SU-DHL-6 (cell line): ENCODE data around the gene HOXC5.

Source experiments
- H2AFZ ChIP-seq: fragments of 200-600 bp; sonication (generic); 2 replicates; pipeline ENCODE4 v1.6.1; 2014; ENCODE audit warnings: low read depth, mild to moderate bottlenecking, moderate library complexity, mixed read lengths, antibody characterized with exemption, low read length; ENCODE audit not compliant: severe bottlenecking
- H3F3A ChIP-seq: fragments of 200-600 bp; shearing (Covaris generic); 2 replicates; pipeline ENCODE4 v1.6.0; 2016; ENCODE audit warnings: antibody characterized with exemption, mild to moderate bottlenecking; ENCODE audit not compliant: insufficient read depth
- H3K27ac ChIP-seq: fragments of 200-600 bp; sonication (generic); 2 replicates; pipeline ENCODE4 v1.5.1; 2016; ENCODE audit warnings: low read depth, mild to moderate bottlenecking, low read length, moderate library complexity, mixed read lengths
- H3K27me3 ChIP-seq: fragments of 200-600 bp; sonication (generic), shearing (Covaris generic); 2 replicates; pipeline ENCODE4 v1.6.0; 2014; ENCODE audit warnings: mild to moderate bottlenecking, low read length
- H3K36me3 ChIP-seq: fragments of 200-600 bp; sonication (generic); 2 replicates; pipeline ENCODE4 v1.6.1; 2014; ENCODE audit warnings: mild to moderate bottlenecking, low read length, mixed read lengths
- H3K4me2 ChIP-seq: fragments of 300-600, 200-600 bp; shearing (Covaris generic), sonication (generic); 2 replicates; pipeline ENCODE4 v1.6.0; 2014; ENCODE audit warnings: low read length, low read depth, mild to moderate bottlenecking; ENCODE audit not compliant: poor library complexity, severe bottlenecking
- H3K4me3 ChIP-seq: fragments of 200-600 bp; sonication (generic); 2 replicates; pipeline ENCODE4 v1.5.1; 2014; ENCODE audit warnings: antibody characterized with exemption, low read length, mild to moderate bottlenecking, mixed read lengths; ENCODE audit not compliant: insufficient read depth, poor library complexity, severe bottlenecking
- H3K79me2 ChIP-seq: fragments of 200-600 bp; sonication (generic); 2 replicates; pipeline ENCODE4 v1.6.1; 2014; ENCODE audit warnings: mild to moderate bottlenecking, low read length, moderate library complexity; ENCODE audit not compliant: insufficient read depth
- H3K9ac ChIP-seq: fragments of 200-600 bp; sonication (generic); 2 replicates; pipeline ENCODE4 v1.7.0; 2014; ENCODE audit warnings: mild to moderate bottlenecking, low read length
- H3K9me2 ChIP-seq: fragments of 200-600 bp; sonication (generic); replicated peaks from 2 replicates; pipeline ENCODE4 v1.6.1; 2014; ENCODE audit warnings: low read length; ENCODE audit not compliant: insufficient read depth
- H3K9me3 ChIP-seq: fragments of 200-600 bp; sonication (generic); 2 replicates; pipeline ENCODE4 v1.6.1; 2014; ENCODE audit warnings: low read length, mixed read lengths; ENCODE audit not compliant: insufficient read depth
- H4K20me1 ChIP-seq: fragments of 200-600 bp; sonication (generic); 2 replicates; pipeline ENCODE4 v1.6.1; 2014; ENCODE audit warnings: low read depth, mild to moderate bottlenecking, antibody characterized with exemption, low read length, moderate library complexity, mixed read lengths
- EZH2phosphoT487 ChIP-seq: fragments of 200-600 bp; sonication (generic), shearing (Covaris generic); conservative IDR thresholded peaks from 2 replicates; pipeline ENCODE4 v1.6.1; 2018; ENCODE audit warnings: mild to moderate bottlenecking, antibody characterized with exemption, low read length, moderate library complexity, mixed read lengths
- TF ChIP-seq, protein P1 (sequence below): fragments of 200-600 bp; sonication (generic); IDR thresholded peaks from one replicate; pipeline ENCODE4 v1.5.1; 2017; ENCODE audit warnings: antibody characterized with exemption, mild to moderate bottlenecking, low read length, moderate library complexity; ENCODE audit not compliant: insufficient read depth, poor library complexity, severe bottlenecking

Gene HOXC5

DNA sequence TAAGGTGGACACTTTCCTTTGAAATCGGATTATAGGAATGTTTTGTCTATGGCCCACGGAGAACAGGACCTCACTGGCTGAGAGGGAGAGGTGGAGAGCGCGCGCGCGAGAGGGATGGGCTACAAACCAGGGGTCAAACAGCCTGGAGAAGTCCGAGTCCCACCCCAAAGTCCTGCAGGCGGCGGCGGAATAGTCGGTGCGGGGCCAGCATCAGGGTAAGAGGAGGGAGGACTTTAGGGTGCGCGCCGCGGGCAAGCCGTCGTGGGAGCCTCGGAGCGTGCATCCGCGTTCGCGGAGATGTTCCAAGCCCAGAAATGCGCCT lies 27.4 kb upstream of the HOXC5 start:
- no peak overlapping the region for H2AFZ ChIP-seq

DNA sequence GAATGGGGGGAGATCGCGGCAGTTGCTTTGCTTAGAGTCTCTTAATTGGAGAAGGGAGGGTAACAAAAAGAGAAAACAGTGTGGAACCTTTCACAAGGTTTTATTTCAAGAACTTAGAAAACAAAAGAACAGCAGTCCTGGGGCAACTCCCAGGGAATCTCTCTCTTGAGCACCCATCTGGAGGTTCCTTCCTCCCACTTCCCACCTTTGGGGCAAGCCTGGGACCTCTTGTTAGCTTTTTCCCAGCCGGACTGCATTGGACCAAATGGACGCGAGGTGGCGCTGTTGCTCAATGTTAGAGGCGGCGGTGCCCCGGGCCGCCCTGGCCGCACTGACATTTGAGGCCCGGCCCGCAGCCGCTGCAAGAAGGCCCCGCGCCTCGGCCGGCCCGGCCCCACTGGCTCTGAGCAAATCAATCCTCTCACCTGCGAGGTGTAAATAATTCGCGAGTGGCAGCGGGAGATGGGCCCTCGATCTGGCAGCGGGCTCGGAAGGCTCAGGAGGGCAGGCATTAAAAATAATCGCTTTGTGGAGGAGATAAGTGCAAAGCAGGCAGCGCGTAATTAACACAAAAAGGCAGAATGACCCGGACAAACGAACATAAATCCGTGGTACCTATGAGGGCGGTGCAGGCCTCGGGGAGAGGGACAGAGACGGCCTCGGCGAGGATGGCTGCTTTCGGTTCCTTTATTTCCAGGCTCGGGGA lies 26.8 kb upstream of the HOXC5 start:
- H3K36me3 ChIP-seq, result no peaks in the 10 kb centered on the region
- H3K4me2 ChIP-seq, result peak overlapping the region; percentile 62
- no peaks in the 10 kb centered on the region for H3K79me2 ChIP-seq
- H3F3A ChIP-seq, result no peaks in the 10 kb centered on the region
- H3K9me2 ChIP-seq, result no peaks in the 10 kb centered on the region
- H3K27me3 ChIP-seq, result no peaks in the 10 kb centered on the region
- TF ChIP-seq, protein P1, sequence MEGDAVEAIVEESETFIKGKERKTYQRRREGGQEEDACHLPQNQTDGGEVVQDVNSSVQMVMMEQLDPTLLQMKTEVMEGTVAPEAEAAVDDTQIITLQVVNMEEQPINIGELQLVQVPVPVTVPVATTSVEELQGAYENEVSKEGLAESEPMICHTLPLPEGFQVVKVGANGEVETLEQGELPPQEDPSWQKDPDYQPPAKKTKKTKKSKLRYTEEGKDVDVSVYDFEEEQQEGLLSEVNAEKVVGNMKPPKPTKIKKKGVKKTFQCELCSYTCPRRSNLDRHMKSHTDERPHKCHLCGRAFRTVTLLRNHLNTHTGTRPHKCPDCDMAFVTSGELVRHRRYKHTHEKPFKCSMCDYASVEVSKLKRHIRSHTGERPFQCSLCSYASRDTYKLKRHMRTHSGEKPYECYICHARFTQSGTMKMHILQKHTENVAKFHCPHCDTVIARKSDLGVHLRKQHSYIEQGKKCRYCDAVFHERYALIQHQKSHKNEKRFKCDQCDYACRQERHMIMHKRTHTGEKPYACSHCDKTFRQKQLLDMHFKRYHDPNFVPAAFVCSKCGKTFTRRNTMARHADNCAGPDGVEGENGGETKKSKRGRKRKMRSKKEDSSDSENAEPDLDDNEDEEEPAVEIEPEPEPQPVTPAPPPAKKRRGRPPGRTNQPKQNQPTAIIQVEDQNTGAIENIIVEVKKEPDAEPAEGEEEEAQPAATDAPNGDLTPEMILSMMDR, result peak; percentile 73
- TF ChIP-seq EZH2phosphoT487, result no peak
- no peaks in the 10 kb centered on the region for H4K20me1 ChIP-seq
- peak overlapping the region; percentile 49 for H3K9ac ChIP-seq
- no peak overlapping the region for H3K4me3 ChIP-seq
- H3K27ac ChIP-seq, result no peak overlapping the region
- no peaks in the 10 kb centered on the region for H3K9me3 ChIP-seq
- H2AFZ ChIP-seq, result peak overlapping the region; percentile 92

More for the DNA sequence above, 27.4 kb upstream of the HOXC5 start:
- H3K79me2 ChIP-seq, result no peaks in the 10 kb centered on the region
- H4K20me1 ChIP-seq, result no peaks in the 10 kb centered on the region
- no peak overlapping the region for H3K4me2 ChIP-seq
- no peaks in the 10 kb centered on the region for H3F3A ChIP-seq
- H3K36me3 ChIP-seq, result no peaks in the 10 kb centered on the region
- H3K4me3 ChIP-seq, result no peak overlapping the region
- no peak overlapping the region for H3K9ac ChIP-seq
- H3K9me3 ChIP-seq, result no peaks in the 10 kb centered on the region
- no peak for TF ChIP-seq EZH2phosphoT487
- TF ChIP-seq, protein P1, result no peak
- no peaks in the 10 kb centered on the region for H3K9me2 ChIP-seq
- no peaks in the 10 kb centered on the region for H3K27me3 ChIP-seq
- H3K27ac ChIP-seq, result no peak overlapping the region

DNA sequence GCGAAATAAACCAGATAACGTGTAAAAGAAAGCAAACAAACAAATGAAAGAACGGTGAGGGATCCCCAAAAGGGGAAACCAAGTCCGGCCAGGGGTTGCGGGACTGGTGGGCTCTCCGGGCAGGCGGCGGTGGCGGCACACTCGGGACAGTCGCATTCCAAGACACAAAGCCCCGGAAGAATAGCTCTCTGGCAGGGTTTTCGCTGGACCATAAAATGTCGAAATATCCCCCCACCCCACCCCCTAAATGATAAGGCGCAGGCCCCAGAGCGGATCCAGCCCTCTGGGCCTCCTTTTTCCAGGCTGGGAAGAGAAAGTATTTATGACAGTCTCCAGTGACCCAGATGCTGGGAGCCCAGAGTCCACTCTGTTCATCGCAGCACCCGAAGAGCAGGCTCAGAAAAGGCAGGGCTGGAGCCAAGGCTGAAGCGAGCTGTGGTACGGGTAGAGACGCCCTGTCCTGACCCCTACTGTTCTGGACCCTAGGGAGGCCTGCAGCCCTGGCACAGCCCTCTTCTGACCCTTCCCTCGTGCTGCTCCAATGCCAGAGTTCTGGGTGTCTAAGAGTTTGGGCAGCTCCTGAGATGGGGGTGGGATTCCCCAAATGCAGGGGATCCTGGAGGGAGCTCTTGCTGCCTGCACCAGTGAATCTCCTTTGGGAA lies 26.2 kb upstream of the HOXC5 start:
- Histone ChIP-seq H3K9me3 (no peaks in the 10 kb centered on the region), H3K9me2 (no peaks in the 10 kb centered on the region), H3K27me3 (no peaks in the 10 kb centered on the region), H3K4me3 (no peak overlapping the region), H3F3A (no peaks in the 10 kb centered on the region), H2AFZ (peak overlapping the region; percentile 92), H3K79me2 (no peaks in the 10 kb centered on the region), H3K27ac (no peak overlapping the region), H4K20me1 (no peaks in the 10 kb centered on the region), H3K9ac (peak overlapping the region; percentile 49; the same call in 1 of the 2 replicates), H3K36me3 (no peaks in the 10 kb centered on the region), H3K4me2 (peak overlapping the region; percentile 62)
- TF ChIP-seq, protein P1, result no peak
- no peak for TF ChIP-seq EZH2phosphoT487
